GM15510 (cell line): Measurements from ENCODE around the gene SORCS2.

Experiments used
- POLR2A ChIP-seq: IDR thresholded peaks from 3 replicates; pipeline ENCODE4 v1.6.1; 2011; ENCODE audit warnings: borderline replicate concordance; ENCODE audit not compliant: insufficient read length; ENCODE audit errors: extremely low read depth

Gene SORCS2

GRCh38 chr4:7313347-7313811 lies 121.0 kb downstream of the SORCS2 start:
- TF ChIP-seq POLR2A: no peak

GRCh38 chr4:7313991-7314390 lies 121.7 kb downstream of the SORCS2 start:
- no peak for TF ChIP-seq POLR2A

- no peak for TF ChIP-seq POLR2A
Measured at GRCh38 chr4:7315286-7315685, 122.9 kb downstream of the SORCS2 start.

GRCh38 chr4:7315935-7316334 lies 123.6 kb downstream of the SORCS2 start:
- TF ChIP-seq POLR2A: no peak

- no peak for TF ChIP-seq POLR2A
Measured at GRCh38 chr4:7319024-7319423, 126.7 kb downstream of the SORCS2 start.

- no peak for TF ChIP-seq POLR2A
Measured at GRCh38 chr4:7320206-7320797, 128.0 kb downstream of the SORCS2 start.

- TF ChIP-seq POLR2A: no peak
Measured at GRCh38 chr4:7322166-7322991, 130.0 kb downstream of the SORCS2 start.

- no peak for TF ChIP-seq POLR2A
Measured at GRCh38 chr4:7323461-7323871, 131.1 kb downstream of the SORCS2 start.

GRCh38 chr4:7323872-7324650 lies 131.7 kb downstream of the SORCS2 start:
- TF ChIP-seq POLR2A: no peak

GRCh38 chr4:7324651-7325121 lies 132.3 kb downstream of the SORCS2 start:
- no peak for TF ChIP-seq POLR2A

- TF ChIP-seq POLR2A: no peak
Measured at GRCh38 chr4:7325541-7325940, 133.2 kb downstream of the SORCS2 start.

- TF ChIP-seq POLR2A: no peak
Measured at GRCh38 chr4:7326306-7326692, 134.0 kb downstream of the SORCS2 start.

GRCh38 chr4:7326693-7327340 lies 134.5 kb downstream of the SORCS2 start:
- no peak for TF ChIP-seq POLR2A

GRCh38 chr4:7327341-7327885 lies 135.1 kb downstream of the SORCS2 start:
- no peak for TF ChIP-seq POLR2A

GRCh38 chr4:7328162-7328912 lies 136.0 kb downstream of the SORCS2 start:
- TF ChIP-seq POLR2A: no peak
